ENCODE measurements around the gene WDFY3. TPM values are rescaled to one million over a fixed set of nuclear protein-coding genes. Genes with fewer than 3 reads are reported as not detected.

Gene WDFY3
- total and polyA plus RNA-seq, 2 of the 4 experiments (the other 2 are of a cell fraction), result 12.5 to 58.1 TPM

GRCh38 chr4:85005865-85006377 lies 39.4 kb upstream of the WDFY3 start:
- intact Hi-C loops (cut with micrococcal nuclease) (no loop called here), in situ Hi-C loops (cut with MboI; ENCODE audit: low sequenced_read_pairs) (no loop called here), dilution Hi-C loops (cut with HindIII; ENCODE audit: low sequenced_read_pairs, unreplicated experiment) (no loop called here)
- H4K8ac ChIP-seq (ENCODE audit: low read depth in 2 of 2, low read length in 2 of 2), result no peak overlapping the region
- no peaks in the 10 kb centered on the region; the same call in 1 of the 2 replicates for H3K27me3 ChIP-seq (ENCODE audit: control insufficient read depth, insufficient read depth, low read length)
- no peak overlapping the region for H2BK120ac ChIP-seq (ENCODE audit: low read depth, low read length)
- no peaks in the 10 kb centered on the region for H3K36me3 ChIP-seq (ENCODE audit: control insufficient read depth, insufficient read depth, low read length)
- no peak overlapping the region for H3K4ac ChIP-seq (ENCODE audit: low read depth, low read length)
- no peak overlapping the region for H3K56ac ChIP-seq (ENCODE audit: extremely low read depth, insufficient read depth, low read length)
- H3K4me1 ChIP-seq (ENCODE audit: control insufficient read depth, insufficient read depth, low read length), result no peaks in the 10 kb centered on the region; the same call in 1 of the 2 replicates
- no peak overlapping the region for H3K14ac ChIP-seq (replicated peaks; ENCODE audit: low read depth, low read length)
- H2AK9ac ChIP-seq (replicated peaks; ENCODE audit: low read depth, low read length, poor library complexity), result no peak overlapping the region
- H2BK5ac ChIP-seq (ENCODE audit: low read depth, low read length, poor library complexity, severe bottlenecking), result no peak overlapping the region
- no peak overlapping the region for H4K91ac ChIP-seq (ENCODE audit: insufficient read depth, low read depth, low read length)
- no CpG with 5 or more reads among the region's 2 CpGs for WGBS, 2 experiments (ENCODE audit: extremely low coverage in 2 of 2, insufficient read length in 1 of 2)
- POLR2A ChIA-PET (ENCODE audit: unreplicated experiment), result no interaction called here
- H4K20me1 ChIP-seq (ENCODE audit: insufficient read depth, low read length), result no peaks in the 10 kb centered on the region
- no peak for TF ChIP-seq CTCF (conservative IDR thresholded peaks at IDR 0.05; ENCODE audit: low read depth, low read length)
- peak; percentile 97 for TF ChIP-seq BHLHE40 (IDR thresholded peaks at IDR 0.05; ENCODE audit: low read depth, low read length)
- 0 out of 2 replicates have a peak, but pooled peaks have one; percentile 36 for TF ChIP-seq FOS (IDR thresholded peaks at IDR 0.05; ENCODE audit: low read depth, low read length)
- peak; percentile 82 for TF ChIP-seq USF2 (IDR thresholded peaks at IDR 0.05; ENCODE audit: low read depth, low read length)
- no peak overlapping the region for H2BK15ac ChIP-seq (ENCODE audit: low read depth, low read length)
- H3K4me2 ChIP-seq (ENCODE audit: low read depth, low read length), result no peak overlapping the region
- no peaks in the 10 kb centered on the region for H3K79me1 ChIP-seq (ENCODE audit: low read depth in 1 of 2, low read length in 2 of 2)
- no peak overlapping the region for H3K4me3 ChIP-seq (ENCODE audit: insufficient read depth, low read depth, low read length)
- H3K23ac ChIP-seq (ENCODE audit: low read depth, low read length), result no peak overlapping the region
- no TSS peak for BruUV-seq (replicated peaks)
- H3K18ac ChIP-seq (ENCODE audit: low read depth, low read length), result no peak overlapping the region
- H3K9me3 ChIP-seq (ENCODE audit: control insufficient read depth, insufficient read depth, low read length), result no peaks in the 10 kb centered on the region
- no peak overlapping the region for H3K27ac ChIP-seq (ENCODE audit: insufficient read depth, low read length)
- H3K9ac ChIP-seq (ENCODE audit: low read depth, low read length), result no peak overlapping the region
- ATAC-seq (ENCODE audit: low read depth) (peak; percentile 98), DNase-seq (peak; percentile 90)
- H2AK5ac ChIP-seq (ENCODE audit: low read depth, low read length), result no peak overlapping the region
- no peak overlapping the region for H4K5ac ChIP-seq (ENCODE audit: low read depth, low read length)
- no peak overlapping the region for H2AFZ ChIP-seq (replicated peaks; ENCODE audit: low read length, poor library complexity)
- no peaks in the 10 kb centered on the region for H3K9me1 ChIP-seq (ENCODE audit: insufficient read depth, low read length)
- CTCF ChIA-PET, result interaction anchor here (1.4 kb wide), 1 partner anchor 8 kb away, joined by 3 read pairs; no protein-coding TSS in a partner anchor
- H2BK20ac ChIP-seq (ENCODE audit: low read depth, low read length), result no peak overlapping the region
